Mesothelial cell of epicardium (in vitro differentiated cells): Measurements from ENCODE around the gene ZNF710. TPM values are rescaled to one million over a fixed set of nuclear protein-coding genes. Genes with fewer than 3 reads are reported as not detected.

Experiments used
- DNase-seq, 2 experiments: peaks; one replicate each; pipeline ENCODE4 v3.0.0; 2021; ENCODE audit warnings: low spot score in 2 of 2; ENCODE audit not compliant: unreplicated experiment in 2 of 2
- H3K27ac Mint-ChIP-seq: 2 replicates; pipeline ENCODE4 v1.8.0; 2021; ENCODE audit warnings: mixed read lengths
- H3K27me3 Mint-ChIP-seq: 2 replicates; pipeline ENCODE4 v1.8.0; 2021; ENCODE audit warnings: low read depth, mixed read lengths
- H3K36me3 Mint-ChIP-seq: 2 replicates; pipeline ENCODE4 v1.8.0; 2021; ENCODE audit warnings: mixed read lengths
- H3K4me1 Mint-ChIP-seq: 2 replicates; pipeline ENCODE4 v1.8.0; 2021; ENCODE audit warnings: mixed read lengths
- H3K4me3 Mint-ChIP-seq: 2 replicates; pipeline ENCODE4 v1.8.0; 2021; ENCODE audit warnings: mild to moderate bottlenecking, moderate library complexity, mixed read lengths
- H3K9me3 Mint-ChIP-seq: 2 replicates; pipeline ENCODE4 v1.8.0; 2021; ENCODE audit warnings: mixed read lengths
- CTCF ChIP-seq: fragments of 200-600 bp; sonication (generic); IDR thresholded peaks from one replicate; pipeline ENCODE4 v1.5.0; 2021; ENCODE audit warnings: antibody characterized with exemption; ENCODE audit not compliant: unreplicated experiment
- total RNA-seq: library from RNA; stranded (reverse); gene quantifications from 3 replicates; pipeline ENCODE4 v1.2.1, GENCODE V29; 2021

The ZNF710 gene
- total RNA-seq, 1 donor from 2014 or later = 30.4 TPM

DNA sequence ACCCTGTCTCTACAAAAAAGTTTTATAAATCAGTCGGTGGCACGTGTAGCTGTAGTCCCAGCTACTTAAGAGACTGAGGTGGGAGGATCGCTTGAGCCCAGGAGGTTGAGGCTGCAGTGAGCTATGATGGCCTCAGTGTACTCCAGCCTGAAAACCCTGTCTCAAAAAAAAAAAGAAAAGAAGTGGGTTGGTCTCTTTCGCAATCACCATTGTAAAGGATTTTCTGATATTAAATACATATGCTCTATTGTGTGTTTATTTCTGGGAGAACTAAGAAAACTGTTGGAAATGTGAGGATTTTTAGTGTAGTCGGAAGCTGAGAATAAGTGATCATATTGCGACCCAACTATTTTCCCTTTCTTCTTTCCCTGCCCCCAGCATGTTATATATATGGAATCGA lies 7.5 kb downstream of the ZNF710 start:
- no peak for DNase-seq
- Mint-ChIP-seq H3K9me3 (peaks cover 10% of the 10 kb centered on the region), H3K27ac (peak overlapping the region; percentile 23), H3K4me1 (peaks cover 20% of the 10 kb centered on the region), H3K4me3 (no peak overlapping the region), H3K27me3 (no peaks in the 10 kb centered on the region), H3K36me3 (peaks cover 11% of the 10 kb centered on the region)
- TF ChIP-seq CTCF = no peak

DNA sequence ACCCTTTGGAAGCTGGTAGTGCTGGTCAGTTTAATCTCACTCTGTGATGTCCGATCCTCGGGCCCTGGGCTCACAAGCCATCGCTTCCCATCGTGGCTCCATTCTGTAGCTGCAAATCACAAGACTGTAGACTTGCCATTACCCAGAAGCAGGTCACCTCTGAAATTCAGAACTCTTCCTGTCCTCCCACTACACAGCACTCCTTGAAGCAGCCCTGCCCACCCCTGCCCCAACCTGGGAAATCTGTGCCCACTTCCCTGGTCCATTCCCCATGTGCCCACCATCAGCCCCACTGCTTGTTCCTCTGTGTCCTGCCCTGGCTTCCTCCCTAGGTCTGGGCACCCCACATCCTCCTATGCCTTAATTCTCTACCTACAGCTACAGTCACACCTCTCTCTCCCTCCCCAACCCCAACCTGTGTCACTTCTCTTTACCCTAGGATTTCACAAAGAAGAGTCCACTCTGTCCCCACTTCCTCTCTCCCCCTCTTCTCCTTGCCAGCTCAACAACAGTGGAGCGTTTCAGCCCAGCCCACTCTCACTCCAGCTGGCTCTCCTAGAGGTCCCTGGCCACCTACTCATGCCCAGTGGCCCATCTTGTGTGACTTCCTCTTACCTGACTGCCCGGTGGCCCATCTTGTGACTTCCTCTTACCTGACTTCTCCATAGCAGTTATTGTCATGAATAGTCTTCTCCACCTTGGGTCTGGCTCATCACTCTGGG lies 8.3 kb downstream of the ZNF710 start:
- Mint-ChIP-seq H3K4me3 (no peak overlapping the region), H3K27me3 (no peaks in the 10 kb centered on the region), H3K36me3 (peaks cover 13% of the 10 kb centered on the region), H3K9me3 (peaks cover 11% of the 10 kb centered on the region), H3K27ac (no peak overlapping the region), H3K4me1 (peaks cover 11% of the 10 kb centered on the region)
- TF ChIP-seq CTCF = no peak
- no peak for DNase-seq

DNA sequence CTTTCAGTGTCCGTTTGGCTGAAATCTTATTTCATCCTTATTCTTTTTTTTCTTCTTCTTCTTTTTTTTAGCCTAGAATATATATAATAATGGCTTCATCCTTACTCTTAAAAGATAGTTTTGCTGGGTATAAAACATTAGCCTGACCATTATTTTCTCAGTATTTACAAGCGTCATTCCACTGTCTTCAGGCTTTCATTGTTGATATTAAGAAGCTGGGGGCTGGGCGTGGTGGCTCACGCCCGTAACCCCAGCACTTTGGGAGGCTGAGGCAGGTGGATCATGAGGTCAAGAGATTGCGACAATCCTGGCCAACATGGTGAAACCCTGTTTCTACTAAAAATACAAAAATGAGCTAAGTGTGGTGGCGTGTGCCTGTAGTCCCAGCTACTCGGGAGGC lies 10.6 kb downstream of the ZNF710 start:
- H3K4me3 Mint-ChIP-seq = no peak overlapping the region
- H3K9me3 Mint-ChIP-seq = peaks cover 11% of the 10 kb centered on the region
- no peak for DNase-seq
- H3K36me3 Mint-ChIP-seq = peaks cover 13% of the 10 kb centered on the region
- H3K4me1 Mint-ChIP-seq = no peaks in the 10 kb centered on the region
- no peak overlapping the region for H3K27ac Mint-ChIP-seq
- no peak for TF ChIP-seq CTCF
- no peaks in the 10 kb centered on the region for H3K27me3 Mint-ChIP-seq

- Mint-ChIP-seq H3K36me3 (peaks cover 13% of the 10 kb centered on the region), H3K4me1 (no peaks in the 10 kb centered on the region), H3K4me3 (no peak overlapping the region), H3K9me3 (peaks cover 11% of the 10 kb centered on the region), H3K27me3 (no peaks in the 10 kb centered on the region), H3K27ac (no peak overlapping the region)
- no peak for DNase-seq
- TF ChIP-seq CTCF = no peak
Measured at GRCh38 chr15:90013503-90013937, 12.4 kb downstream of the ZNF710 start.

DNA sequence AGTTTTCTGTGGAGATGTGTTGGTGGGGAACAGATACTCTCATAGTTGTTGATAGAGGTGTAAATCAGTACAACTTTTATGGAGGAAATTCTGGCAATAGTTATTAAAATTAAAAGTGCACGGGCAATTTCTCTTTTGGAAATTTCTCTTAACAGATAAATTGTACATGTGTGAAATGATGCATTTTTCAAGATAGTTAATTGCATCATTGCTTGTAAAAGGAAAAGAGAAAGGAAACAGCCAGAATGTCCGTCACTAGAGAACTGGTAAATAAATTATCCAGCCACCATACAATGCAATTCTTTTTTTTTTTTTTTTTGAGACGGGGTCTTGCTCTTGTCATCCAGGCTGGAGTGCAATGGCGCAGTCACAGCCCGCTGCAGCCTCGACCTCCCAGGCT lies 14.2 kb downstream of the ZNF710 start:
- no peak for TF ChIP-seq CTCF
- H3K27ac Mint-ChIP-seq = no peak overlapping the region
- no peaks in the 10 kb centered on the region for H3K27me3 Mint-ChIP-seq
- DNase-seq = no peak
- H3K4me3 Mint-ChIP-seq = no peak overlapping the region
- peaks cover 4% of the 10 kb centered on the region for H3K4me1 Mint-ChIP-seq
- H3K36me3 Mint-ChIP-seq = peaks cover 13% of the 10 kb centered on the region
- peaks cover 11% of the 10 kb centered on the region for H3K9me3 Mint-ChIP-seq
